B cell (primary cell): Measurements from ENCODE around the gene ATP2B3. TPM values are rescaled to one million over a fixed set of nuclear protein-coding genes. Genes with fewer than 3 reads are reported as not detected.

ENCODE experiments used
- ATAC-seq: fragments of 200-7000 bp; cut with Tn5 transposase; one replicate; pipeline ENCODE4 v1.10.0; 2021; ENCODE audit warnings: low read depth, mild to moderate bottlenecking, moderate number of reproducible peaks, moderate library complexity
- CTCF ChIA-PET: fragments of 350-600 bp; sonication (Branson Sonifier 250); formaldehyde crosslinking; loops from one replicate; lab custom pipeline; 2021; ENCODE audit warnings: antibody characterized with exemption, inconsistent platforms; lab: Charles Lee
- POLR2A ChIA-PET: fragments of 350-600 bp; sonication (Branson Sonifier 250); formaldehyde crosslinking; loops from one replicate; lab custom pipeline; 2021; ENCODE audit warnings: antibody characterized with exemption; lab: Charles Lee
- DNase-seq: peaks from one replicate; pipeline ENCODE4 v3.0.0; 2013
- H2AFZ ChIP-seq: 2 replicates; pipeline ENCODE4 v1.6.1; 2012; ENCODE audit warnings: mild to moderate bottlenecking, low read depth, low read length; ENCODE audit not compliant: insufficient read depth, poor library complexity, severe bottlenecking
- H3K27ac ChIP-seq, 2 donors: 1 replicate in 1 of 2; 2 replicates in 1 of 2; pipeline ENCODE4 v1.5.1; 2012 to 2013; ENCODE audit warnings: low read length in 2 of 2, mild to moderate bottlenecking in 2 of 2, moderate library complexity in 1 of 2
- H3K27me3 ChIP-seq, 4 experiments: fragments of 200-600 bp in 1 of 4; sonication (generic) in 1 of 4; replicated peaks in 1 of 4; 1 replicate in 2 of 4; 2 replicates in 2 of 4; pipeline versions ENCODE4 v1.6.1 to v1.7.0; 2013 to 2016; ENCODE audit warnings: low read length in 3 of 4, mild to moderate bottlenecking in 2 of 4, mixed read lengths in 1 of 4, moderate library complexity in 1 of 4; ENCODE audit not compliant: insufficient read depth in 4 of 4, control insufficient read depth in 3 of 4; ENCODE audit errors: control extremely low read depth in 1 of 4
- H3K36me3 ChIP-seq, 2 experiments: replicated peaks in 1 of 2; 1 replicate in 1 of 2; 2 replicates in 1 of 2; pipeline versions ENCODE4 v1.6.1 to v1.7.1; 2013; ENCODE audit warnings: low read length in 1 of 2; ENCODE audit not compliant: insufficient read depth in 2 of 2, control insufficient read depth in 1 of 2; ENCODE audit errors: control extremely low read depth in 1 of 2, extremely low read depth in 1 of 2
- H3K4me1 ChIP-seq, 2 donors: fragments of 200-600 bp in 1 of 2; sonication (generic) in 1 of 2; 1 replicate in 1 of 2; 2 replicates in 1 of 2; pipeline versions ENCODE4 v1.5.1 to v1.6.1; 2013 to 2017; ENCODE audit warnings: low read length in 2 of 2; ENCODE audit not compliant: control insufficient read depth in 2 of 2, insufficient read depth in 2 of 2
- H3K4me2 ChIP-seq: replicated peaks from 2 replicates; pipeline ENCODE3; 2012; ENCODE audit warnings: mild to moderate bottlenecking, low read depth, low read length; ENCODE audit not compliant: poor library complexity, severe bottlenecking
- H3K4me3 ChIP-seq, 5 experiments: fragments of 200-600 bp in 1 of 5; sonication (generic) in 1 of 5; 1 replicate in 3 of 5; 2 replicates in 2 of 5; pipeline versions ENCODE4 v1.5.1 to v1.7.0; 2011 to 2016; ENCODE audit warnings: low read length in 4 of 5, mild to moderate bottlenecking in 4 of 5, low read depth in 2 of 5, control low read depth in 1 of 5, moderate library complexity in 1 of 5; ENCODE audit not compliant: insufficient read depth in 1 of 5; ENCODE audit errors: control extremely low read depth in 1 of 5, extremely low read depth in 1 of 5
- H3K79me2 ChIP-seq: fragments of 200-600 bp; sonication (generic); one replicate; pipeline ENCODE4 v1.6.0; 2016; ENCODE audit warnings: low read length; ENCODE audit not compliant: control insufficient read depth, insufficient read depth
- H3K9ac ChIP-seq: fragments of 200-600 bp; sonication (generic); 2 replicates; pipeline ENCODE4 v1.6.1; 2017; ENCODE audit warnings: mild to moderate bottlenecking, low read length, moderate library complexity
- H3K9me3 ChIP-seq, 3 donors: one replicate each; pipeline versions ENCODE4 v1.6.1 to v1.7.1; 2013; ENCODE audit warnings: low read length in 2 of 3; ENCODE audit not compliant: control insufficient read depth in 2 of 3, insufficient read depth in 1 of 3; ENCODE audit errors: control extremely low read depth in 1 of 3
- H4K20me1 ChIP-seq: 2 replicates; pipeline ENCODE4 v1.6.0; 2012; ENCODE audit warnings: mild to moderate bottlenecking, low read length; ENCODE audit not compliant: insufficient read depth, control insufficient read depth, poor library complexity, severe bottlenecking
- H3K27ac Mint-ChIP-seq: one replicate; pipeline ENCODE4 v1.8.0; 2021; ENCODE audit warnings: mixed read lengths
- H3K27me3 Mint-ChIP-seq: one replicate; pipeline ENCODE4 v1.8.0; 2021; ENCODE audit warnings: mixed read lengths
- H3K4me1 Mint-ChIP-seq: one replicate; pipeline ENCODE4 v1.8.0; 2021; ENCODE audit warnings: mixed read lengths
- H3K4me3 Mint-ChIP-seq: one replicate; pipeline ENCODE4 v1.8.0; 2021; ENCODE audit warnings: mixed read lengths
- H3K9me3 Mint-ChIP-seq: one replicate; pipeline ENCODE4 v1.8.0; 2022; ENCODE audit warnings: mixed read lengths; ENCODE audit not compliant: insufficient read depth
- CTCF ChIP-seq: fragments of 200-600 bp; IDR thresholded peaks from one replicate; pipeline ENCODE4 v1.8.0; 2022; ENCODE audit warnings: antibody characterized with exemption, mild to moderate bottlenecking
- EZH2 ChIP-seq: IDR thresholded peaks from 2 replicates; pipeline ENCODE4 v1.6.1; 2012; ENCODE audit warnings: borderline replicate concordance, low read depth, mild to moderate bottlenecking, moderate library complexity, low read length; ENCODE audit not compliant: insufficient read depth, poor library complexity, severe bottlenecking
- WGBS: methylation state at CpG from one replicate; pipeline ENCODE4 v1.1.5; 2013; ENCODE audit warnings: missing lambda C conversion rate; ENCODE audit not compliant: insufficient coverage; 5-methylcytosine and 5-hydroxymethylcytosine counted together
- intact Hi-C: fragments of 100-400 bp; cut with micrococcal nuclease; formaldehyde crosslinking; loops from one replicate; pipeline ENCODE4 v1.10.0; 2022
- polyA plus RNA-seq: library from polyadenylated mRNA; depleted of rRNA; stranded (reverse); fragments of >200 nt; gene quantifications from 2 replicates; pipeline ENCODE4 v1.2.3, GENCODE V29; 2012
- total RNA-seq, 2 donors: library from RNA; stranded (reverse); fragments of 120-200 nt in 1 of 2; gene quantifications; 1 replicate in 1 of 2; 2 replicates in 1 of 2; pipeline versions ENCODE4 v1.2.3 to v1.2.4, GENCODE V29; 2013 to 2022

The ATP2B3 gene
- total and polyA plus RNA-seq, 2 donors (not counting 1 experiment from before 2014, with no cell fraction given) = not detected

GRCh38 chrX:153598541-153599191 lies 81.2 kb downstream of the ATP2B3 start, which contains the start of gene CCNQ:
CCNQ (minus strand) TSS chrX:153599139; CDS start chrX:153599073, 66 bp downstream.
- Histone ChIP-seq H3K79me2 (peaks cover 36% of the 10 kb centered on the region), H3K27ac (peak within 1 kb of the TSS; percentile 18 to 64), H3K4me1 (peaks cover 29 to 41% of the 10 kb centered on the region in 2 donors), H3K9me3 (no peaks in the 10 kb centered on the region), H4K20me1 (peaks cover 19% of the 10 kb centered on the region), H2AFZ (peak within 1 kb of the TSS; percentile 76), H3K4me2 (peak within 1 kb of the TSS; percentile 78), H3K36me3 (peaks cover 0 to 16% of the 10 kb centered on the region in 2 experiments), H3K9ac (peak within 1 kb of the TSS; percentile 70), H3K4me3 (peak within 1 kb of the TSS; percentile 40 to 77 (median 73)), H3K27me3 (no peaks in the 10 kb centered on the region)
- H3K4me3 Mint-ChIP-seq = peak within 1 kb of the TSS; percentile 92
- DNase-seq (no peak), ATAC-seq (peak; percentile 17)
- peak within 1 kb of the TSS; percentile 92 for H3K27ac Mint-ChIP-seq
- no peaks in the 10 kb centered on the region for H3K27me3 Mint-ChIP-seq
- CTCF ChIA-PET = interaction anchor here (1.0 to 1.5 kb wide), 2 partner anchors 10 to 12 kb away, joined by 3 to 5 read pairs; no protein-coding TSS in a partner anchor
- TF ChIP-seq EZH2 (no peak), CTCF (no peak)
- intact Hi-C loops = loop anchor here (1.0 kb wide), 1 partner anchor 126 kb away; the partner anchor contains the start of genes ABCD1 and BCAP31
- POLR2A ChIA-PET = interaction anchor here (0.6 to 0.7 kb wide), 2 partner anchors 12 to 16 kb away, joined by 3 read pairs; no protein-coding TSS in a partner anchor
- under 1% methylated on average over 67 of the region's 79 CpGs for WGBS
- H3K9me3 Mint-ChIP-seq = no peaks in the 10 kb centered on the region
- peaks cover 38% of the 10 kb centered on the region for H3K4me1 Mint-ChIP-seq
